RPMI8226 (cell line): Measurements from ENCODE around the gene SLC7A8.

Experiments
- DNase-seq: peaks from one replicate; pipeline ENCODE4 v3.0.0-alpha.2; 2015

The SLC7A8 gene

GRCh38 chr14:23128969-23129758, 54.3 kb downstream of the SLC7A8 start:
- DNase-seq = no peak

- DNase-seq = no peak
These were observed 55.6 kb downstream of the SLC7A8 start for GRCh38 chr14:23127861-23128260.

- no peak for DNase-seq
These were observed 56.7 kb downstream of the SLC7A8 start for GRCh38 chr14:23126548-23127278.

GRCh38 chr14:23125933-23126524, 57.4 kb downstream of the SLC7A8 start:
- DNase-seq = no peak

GRCh38 chr14:23125011-23125410, 58.4 kb downstream of the SLC7A8 start:
- no peak for DNase-seq

- DNase-seq = no peak
These were observed 59.0 kb downstream of the SLC7A8 start for GRCh38 chr14:23124337-23124954.

GRCh38 chr14:23123419-23123818, 60.0 kb downstream of the SLC7A8 start:
- DNase-seq = peak; percentile 71

GRCh38 chr14:23122086-23122485, 61.4 kb downstream of the SLC7A8 start:
- no peak for DNase-seq

GRCh38 chr14:23121361-23121771, 62.1 kb downstream of the SLC7A8 start:
- peak; percentile 88 for DNase-seq

GRCh38 chr14:23120541-23121251, 62.8 kb downstream of the SLC7A8 start:
- peak; percentile 82 for DNase-seq

- no peak for DNase-seq
These were observed 63.8 kb downstream of the SLC7A8 start for GRCh38 chr14:23119363-23120327.

GRCh38 chr14:23118506-23119362, 64.7 kb downstream of the SLC7A8 start, which contains the start of gene CEBPE:
CEBPE (minus strand) TSS chr14:23119255; CDS start chr14:23119091, 164 bp downstream.
- no peak for DNase-seq

- no peak for DNase-seq
These were observed 66.0 kb downstream of the SLC7A8 start for GRCh38 chr14:23117371-23118020.

- no peak for DNase-seq
These were observed 67.5 kb downstream of the SLC7A8 start for GRCh38 chr14:23115918-23116317.

GRCh38 chr14:23115039-23115731, 68.3 kb downstream of the SLC7A8 start:
- DNase-seq = no peak

GRCh38 chr14:23114669-23115038, 68.8 kb downstream of the SLC7A8 start:
- no peak for DNase-seq

- no peak for DNase-seq
These were observed 69.4 kb downstream of the SLC7A8 start for GRCh38 chr14:23114120-23114458.

GRCh38 chr14:23113431-23114119, 69.9 kb downstream of the SLC7A8 start:
- DNase-seq = no peak
